IMR-90 (cell line): ENCODE data around the gene SBF2. TPM values are rescaled to one million over a fixed set of nuclear protein-coding genes. Genes with fewer than 3 reads are reported as not detected.

Experiments
- ATAC-seq: fragments of 200-7000 bp; cut with Tn5 transposase; 2 replicates; pipeline ENCODE4 v1.9.1; 2020; ENCODE audit warnings: low read depth, mild to moderate bottlenecking, moderate library complexity
- BruUV-seq: library from RNA; stranded (reverse); fragments of 400-500 nt; replicated peaks from 2 replicates; lab custom pipeline; 2021; lab: Mats Ljungman, UMichigan
- CTCF ChIA-PET: fragments of 300-600 bp; formaldehyde crosslinking; extraction: SDS; loops from one replicate; lab custom pipeline; 2021; ENCODE audit warnings: antibody characterized with exemption; lab: Yijun Ruan, JAX
- POLR2A ChIA-PET: fragments of 300-600 bp; sonication (Branson Sonifier 250); formaldehyde crosslinking; loops from one replicate; lab custom pipeline; 2022; ENCODE audit warnings: antibody characterized with exemption; ENCODE audit not compliant: unreplicated experiment; lab: Charles Lee
- DNase-seq: peaks from one replicate; pipeline ENCODE4 v3.0.0; 2013
- H2AFZ ChIP-seq: replicated peaks from 2 replicates; pipeline ENCODE3; 2013; ENCODE audit warnings: low read length, mild to moderate bottlenecking; ENCODE audit not compliant: poor library complexity
- H2AK5ac ChIP-seq: 2 replicates; pipeline ENCODE4 v1.6.1; 2013; ENCODE audit warnings: low read depth, low read length, inconsistent platforms
- H2AK9ac ChIP-seq: replicated peaks from 2 replicates; pipeline ENCODE3; 2013; ENCODE audit warnings: mild to moderate bottlenecking, low read depth, low read length, moderate library complexity; ENCODE audit not compliant: poor library complexity
- H2BK120ac ChIP-seq: 2 replicates; pipeline ENCODE4 v1.6.1; 2013; ENCODE audit warnings: low read depth, low read length, inconsistent platforms
- H2BK15ac ChIP-seq: 3 replicates; pipeline ENCODE4 v1.6.1; 2013; ENCODE audit warnings: low read depth, low read length, inconsistent platforms
- H2BK20ac ChIP-seq: 2 replicates; pipeline ENCODE4 v1.6.1; 2013; ENCODE audit warnings: low read depth, mild to moderate bottlenecking, inconsistent platforms, low read length, moderate library complexity
- H2BK5ac ChIP-seq: 2 replicates; pipeline ENCODE4 v1.6.1; 2013; ENCODE audit warnings: mild to moderate bottlenecking, low read depth, low read length, inconsistent platforms; ENCODE audit not compliant: poor library complexity, severe bottlenecking
- H3K14ac ChIP-seq: replicated peaks from 2 replicates; pipeline ENCODE4 v1.6.1; 2013; ENCODE audit warnings: low read depth, low read length, inconsistent platforms
- H3K18ac ChIP-seq: 2 replicates; pipeline ENCODE4 v1.6.1; 2013; ENCODE audit warnings: low read depth, low read length, control low read depth
- H3K23ac ChIP-seq: 2 replicates; pipeline ENCODE4 v1.6.1; 2013; ENCODE audit warnings: low read depth, low read length, inconsistent platforms
- H3K27ac ChIP-seq: 2 replicates; pipeline ENCODE4 v1.5.1; 2013; ENCODE audit warnings: mild to moderate bottlenecking, control low read depth, low read length; ENCODE audit not compliant: insufficient read depth
- H3K27me3 ChIP-seq: 2 replicates; pipeline ENCODE4 v1.6.1; 2013; ENCODE audit warnings: low read length; ENCODE audit not compliant: control insufficient read depth, insufficient read depth
- H3K36me3 ChIP-seq: 2 replicates; pipeline ENCODE4 v1.6.1; 2013; ENCODE audit warnings: low read length, mixed read lengths; ENCODE audit not compliant: control insufficient read depth, insufficient read depth
- H3K4ac ChIP-seq: 2 replicates; pipeline ENCODE4 v1.6.1; 2013; ENCODE audit warnings: low read depth, low read length, inconsistent platforms
- H3K4me1 ChIP-seq: 2 replicates; pipeline ENCODE4 v1.6.1; 2013; ENCODE audit warnings: low read length, mixed read lengths; ENCODE audit not compliant: control insufficient read depth, insufficient read depth
- H3K4me2 ChIP-seq: 2 replicates; pipeline ENCODE4 v1.6.1; 2013; ENCODE audit warnings: low read depth, mild to moderate bottlenecking, control low read depth, low read length, moderate library complexity
- H3K4me3 ChIP-seq: 2 replicates; pipeline ENCODE4 v1.5.1; 2013; ENCODE audit warnings: low read depth, mild to moderate bottlenecking, control low read depth, low read length, moderate library complexity; ENCODE audit not compliant: insufficient read depth
- H3K56ac ChIP-seq: 2 replicates; pipeline ENCODE4 v1.6.1; 2013; ENCODE audit warnings: low read length, inconsistent platforms; ENCODE audit not compliant: insufficient read depth; ENCODE audit errors: extremely low read depth
- H3K79me1 ChIP-seq, 2 experiments: 2 replicates each; pipeline ENCODE4 v1.6.1; 2013; ENCODE audit warnings: low read length in 2 of 2, inconsistent platforms in 1 of 2, low read depth in 1 of 2
- H3K9ac ChIP-seq: 2 replicates; pipeline ENCODE4 v1.6.1; 2013; ENCODE audit warnings: low read depth, low read length, control low read depth
- H3K9me1 ChIP-seq: 2 replicates; pipeline ENCODE4 v1.6.1; 2013; ENCODE audit warnings: low read length, inconsistent platforms; ENCODE audit not compliant: insufficient read depth
- H3K9me3 ChIP-seq: 2 replicates; pipeline ENCODE4 v1.6.1; 2013; ENCODE audit warnings: low read length; ENCODE audit not compliant: control insufficient read depth, insufficient read depth
- H4K20me1 ChIP-seq: 2 replicates; pipeline ENCODE4 v1.6.1; 2013; ENCODE audit warnings: low read length, inconsistent platforms; ENCODE audit not compliant: insufficient read depth
- H4K5ac ChIP-seq: 2 replicates; pipeline ENCODE4 v1.6.1; 2013; ENCODE audit warnings: mild to moderate bottlenecking, low read depth, low read length, control low read depth
- H4K8ac ChIP-seq, 2 experiments: 2 replicates each; pipeline ENCODE4 v1.6.1; 2013; ENCODE audit warnings: low read depth in 2 of 2, low read length in 2 of 2, control low read depth in 1 of 2, inconsistent platforms in 1 of 2
- H4K91ac ChIP-seq: 2 replicates; pipeline ENCODE4 v1.6.1; 2013; ENCODE audit warnings: low read depth, low read length, inconsistent platforms; ENCODE audit not compliant: insufficient read depth
- BHLHE40 ChIP-seq: fragments of 150-350 bp; IDR thresholded peaks from 2 replicates; pipeline ENCODE4 v1.6.1; 2016; ENCODE audit warnings: mild to moderate bottlenecking, low read depth, low read length
- CTCF ChIP-seq: conservative IDR thresholded peaks from 2 replicates; pipeline ENCODE4 v1.5.1; 2012; ENCODE audit warnings: mild to moderate bottlenecking, low read depth, low read length, improper control_type of control experiment
- FOS ChIP-seq: fragments of 150-350 bp; IDR thresholded peaks from 2 replicates; pipeline ENCODE4 v1.6.1; 2016; ENCODE audit warnings: low read depth, low read length
- MAFK ChIP-seq: IDR thresholded peaks from 2 replicates; pipeline ENCODE4 v1.6.1; 2012; ENCODE audit warnings: low read depth, low read length, improper control_type of control experiment
- MAZ ChIP-seq: IDR thresholded peaks from 2 replicates; pipeline ENCODE4 v1.6.1; 2012; ENCODE audit warnings: low read depth, mild to moderate bottlenecking, low read length, improper control_type of control experiment, moderate library complexity, borderline replicate concordance
- NFE2L2 ChIP-seq: fragments of 150-350 bp; IDR thresholded peaks from 2 replicates; pipeline ENCODE4 v1.6.1; 2016; ENCODE audit warnings: low read depth, mild to moderate bottlenecking, low read length
- RAD21 ChIP-seq: IDR thresholded peaks from 2 replicates; pipeline ENCODE4 v1.6.1; 2012; ENCODE audit warnings: low read length, improper control_type of control experiment
- RCOR1 ChIP-seq: IDR thresholded peaks from 2 replicates; pipeline ENCODE4 v1.6.1; 2012; ENCODE audit warnings: mild to moderate bottlenecking, low read length, improper control_type of control experiment; ENCODE audit not compliant: insufficient replicate concordance
- RFX5 ChIP-seq: IDR thresholded peaks from 2 replicates; pipeline ENCODE4 v1.8.0; 2012; ENCODE audit warnings: low read depth, mild to moderate bottlenecking, low read length, moderate library complexity
- SMC3 ChIP-seq: fragments of 150-350 bp; IDR thresholded peaks from 2 replicates; pipeline ENCODE4 v1.6.1; 2016; ENCODE audit warnings: low read depth, mild to moderate bottlenecking, antibody characterized with exemption, low read length, moderate library complexity
- USF2 ChIP-seq: fragments of 150-350 bp; IDR thresholded peaks from 2 replicates; pipeline ENCODE4 v1.6.1; 2017; ENCODE audit warnings: mild to moderate bottlenecking, antibody characterized with exemption, low read length, low read depth
- WGBS, 2 experiments: methylation state at CpG; one replicate each; pipeline versions ENCODE4 v1.1.5 to v1.1.7; 2013; ENCODE audit warnings: missing lambda C conversion rate in 2 of 2; ENCODE audit not compliant: insufficient read length in 1 of 2; ENCODE audit errors: extremely low coverage in 2 of 2; 5-methylcytosine and 5-hydroxymethylcytosine counted together
- dilution Hi-C: fragments of 300-500 bp; cut with HindIII; formaldehyde crosslinking; loops from one replicate; pipeline ENCODE4 v1.14.3; 2018; ENCODE audit warnings: low sequenced_read_pairs; ENCODE audit not compliant: unreplicated experiment
- in situ Hi-C: fragments of 300-500 bp; cut with MboI; formaldehyde crosslinking; loops from 3 replicates; pipeline ENCODE4 v1.14.3; 2019; ENCODE audit warnings: low sequenced_read_pairs, inconsistent platforms, mixed read lengths
- intact Hi-C: fragments of 100-400 bp; cut with micrococcal nuclease; formaldehyde crosslinking; loops from 2 replicates; pipeline ENCODE4 v1.10.0; 2022
- polyA plus RNA-seq, 3 experiments: library from polyadenylated mRNA; depleted of rRNA; stranded (reverse); fragments of >200 nt; gene quantifications; 2 replicates each; pipeline ENCODE4 v1.2.3, GENCODE V29; 2012; ENCODE audit warnings: low replicate concordance in 1 of 3
- total RNA-seq: library from RNA; depleted of rRNA; stranded (reverse); fragments of >200 nt; gene quantifications from 2 replicates; pipeline ENCODE4 v1.2.3, GENCODE V29; 2012

The SBF2 gene
- total and polyA plus RNA-seq, 2 of the 4 experiments (the other 2 are of a cell fraction): 23.8 to 51.8 TPM

GRCh38 chr11:10058356-10058755 is 235.7 kb downstream of the SBF2 start:
- Histone ChIP-seq H2BK120ac (0 out of 2 replicates have a peak overlapping the region, but pooled peaks have one; percentile 29), H3K9me3 (peaks cover 5% of the 10 kb centered on the region; the same call in 1 of the 2 replicates), H2BK5ac (peak overlapping the region; percentile 86), H3K9ac (no peak overlapping the region), H3K4me2 (peak overlapping the region; percentile 70; the same call in 1 of the 2 replicates), H3K27ac (no peak overlapping the region), H3K4ac (0 out of 2 replicates have a peak overlapping the region, but pooled peaks have one; percentile 5), H2AFZ (no peak overlapping the region), H2BK20ac (no peak overlapping the region), H3K27me3 (no peaks in the 10 kb centered on the region), H4K5ac (no peak overlapping the region; the same call in 1 of the 2 replicates), H3K4me1 (peaks cover 4% of the 10 kb centered on the region; the same call in 1 of the 2 replicates), H3K14ac (no peak overlapping the region), H3K23ac (no peak overlapping the region), H2BK15ac (no peak overlapping the region), H3K36me3 (no peaks in the 10 kb centered on the region; the same call in 1 of the 2 replicates), H4K20me1 (no peaks in the 10 kb centered on the region; the same call in 1 of the 2 replicates), H2AK5ac (no peak overlapping the region), H2AK9ac (no peak overlapping the region), H3K79me1 (peaks cover 36 to 49% of the 10 kb centered on the region in 2 experiments), H3K56ac (no peak overlapping the region), H3K18ac (peak overlapping the region; percentile 90; the same call in 1 of the 2 replicates), H4K8ac (peak overlapping the region in 1 of 2 experiments; percentile 15; a peak in 1 of 4 replicates), H3K4me3 (no peak overlapping the region), H3K9me1 (no peaks in the 10 kb centered on the region), H4K91ac (0 out of 2 replicates have a peak overlapping the region, but pooled peaks have one; percentile 13)
- ChIA-PET CTCF (no interaction called here), POLR2A (no interaction called here)
- BruUV-seq: no TSS peak
- no peak for TF ChIP-seq NFE2L2
- no peak for TF ChIP-seq MAFK
- TF ChIP-seq MAZ: no peak
- TF ChIP-seq RFX5: no peak
- no peak for TF ChIP-seq CTCF
- no peak for TF ChIP-seq RAD21
- no peak for TF ChIP-seq FOS
- TF ChIP-seq RCOR1: no peak
- TF ChIP-seq USF2: no peak
- no peak for TF ChIP-seq BHLHE40
- TF ChIP-seq SMC3: no peak
- WGBS, 2 experiments: no CpG with 5 or more reads among the region's 1 CpG
- dilution Hi-C loops: no loop called here
- in situ Hi-C loops: no loop called here
- intact Hi-C loops: no loop called here
- DNase-seq: peak; percentile 64
- ATAC-seq: peak; percentile 44
